Stimulated activated CD4-positive, alpha-beta T cell treated with anti-CD3 and anti-CD28 coated beads, Interleukin-1b, Interleukin-23, amount 100 ng/mL, for 48 hours (primary cell): ENCODE measurements around the gene MRPL38.
"Not testable (repeated sequence)": the region's sequence is repeated elsewhere in the genome, so short reads cannot be mapped to it uniquely, and the experiment has no call there.

ENCODE experiments used
- DNase-seq: peaks from one replicate; pipeline ENCODE4 v3.0.0-alpha.2; 2020

Gene MRPL38

GRCh38 chr17:75895370-75896155 is 9.1 kb downstream of the MRPL38 start:
- no peak for DNase-seq

- no peak for DNase-seq
Observed at GRCh38 chr17:75894049-75894733, 10.5 kb downstream of the MRPL38 start.

DNA sequence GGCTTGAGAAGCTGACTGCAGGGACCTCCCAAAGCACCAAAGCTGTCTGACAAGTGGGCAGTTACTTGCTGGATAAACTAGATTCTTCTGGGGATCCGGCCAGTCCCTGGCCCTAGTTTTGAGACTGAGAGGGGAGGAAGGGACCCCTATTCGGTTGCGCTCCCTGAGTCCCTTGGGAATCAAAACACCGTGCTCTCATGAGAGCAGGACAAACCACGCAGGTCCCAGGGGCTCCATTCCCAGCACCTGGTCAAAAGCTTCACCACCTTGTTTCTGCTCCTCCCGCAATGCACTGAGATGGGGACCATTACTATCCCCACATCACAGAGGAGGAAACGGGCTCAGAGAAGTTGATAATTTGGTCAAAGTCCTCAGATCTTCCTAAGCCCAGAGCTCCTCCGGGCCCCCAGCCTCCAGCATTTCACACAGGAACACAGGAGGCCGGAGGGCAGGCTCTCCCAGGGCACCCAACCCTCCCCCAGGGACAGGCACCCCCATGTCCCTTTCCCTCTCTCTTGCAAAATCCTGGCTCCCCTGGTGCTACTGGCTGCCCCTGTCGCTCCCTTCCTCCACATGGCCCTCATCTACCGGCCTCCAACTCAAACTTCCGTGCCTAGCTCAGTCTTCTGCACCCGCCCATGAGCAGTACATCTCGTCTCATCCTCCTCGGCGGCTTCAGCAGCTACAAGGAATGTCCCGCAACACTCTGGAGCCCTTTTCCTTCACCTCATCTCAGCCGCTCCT is 11.2 kb downstream of the MRPL38 start:
- DNase-seq = no peak

DNA sequence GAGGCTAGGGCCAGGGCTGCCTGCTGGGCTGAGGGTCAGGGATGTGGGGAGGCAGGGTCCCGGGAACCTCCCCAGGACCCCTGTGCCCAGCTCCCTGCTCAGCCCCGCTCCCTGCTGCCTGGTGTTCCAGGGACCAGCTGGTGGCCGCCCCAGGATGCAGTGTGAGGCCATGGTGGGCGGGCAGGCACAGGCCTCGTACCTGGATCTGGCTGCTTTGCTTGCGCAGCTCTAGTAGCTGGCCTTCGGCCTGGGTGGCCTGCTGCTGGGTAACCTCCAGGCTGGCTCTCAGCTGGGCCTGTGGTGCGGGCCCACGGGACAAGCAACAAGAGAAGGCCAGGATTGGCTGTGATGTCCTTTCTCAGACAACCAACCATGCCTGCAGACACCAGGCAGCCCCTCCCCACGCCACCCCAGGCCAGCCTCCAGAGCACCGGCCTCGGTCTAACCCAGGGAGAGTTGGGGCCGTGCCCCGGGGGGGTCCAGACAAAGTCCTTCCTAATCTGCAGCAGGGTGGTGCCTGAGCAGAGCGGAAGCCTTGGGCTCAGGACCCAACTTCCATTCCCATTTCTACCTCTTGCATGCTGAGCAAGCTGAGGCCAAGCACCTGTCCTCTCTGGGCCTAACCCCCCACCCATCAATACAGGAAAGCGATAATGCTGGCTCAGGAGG is 12.0 kb downstream of the MRPL38 start:
- DNase-seq = no peak

GRCh38 chr17:75891605-75892555 is 12.8 kb downstream of the MRPL38 start:
- DNase-seq = no peak

DNA sequence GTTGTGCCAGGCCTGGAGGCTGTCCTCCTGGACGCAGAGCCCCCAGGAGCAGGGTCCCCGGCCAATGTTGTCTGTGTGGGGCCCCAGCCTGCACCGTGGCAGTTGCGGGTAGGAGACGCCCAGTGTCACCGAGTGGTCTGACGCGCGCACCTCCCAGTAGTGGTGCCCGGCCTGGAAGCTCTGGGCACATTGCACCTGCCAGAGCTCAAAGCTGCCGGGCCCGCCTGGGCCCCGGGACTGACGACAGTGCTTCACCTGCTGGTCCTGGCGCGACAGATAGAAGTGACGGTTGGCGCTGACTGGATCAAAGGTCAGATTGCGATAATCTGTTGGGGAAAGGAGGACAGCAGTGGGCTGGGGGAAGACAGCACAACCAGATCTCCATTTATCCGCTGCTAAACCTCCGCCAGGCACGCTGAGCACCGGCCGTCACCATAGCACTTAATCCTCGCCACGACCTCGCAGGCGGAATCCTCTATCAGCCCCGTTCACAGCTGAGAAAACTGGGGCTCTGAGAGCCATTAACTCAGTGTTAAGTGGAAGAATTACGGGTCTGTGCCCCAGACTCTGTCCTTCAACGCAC is 13.6 kb downstream of the MRPL38 start:
- DNase-seq = no peak

DNA sequence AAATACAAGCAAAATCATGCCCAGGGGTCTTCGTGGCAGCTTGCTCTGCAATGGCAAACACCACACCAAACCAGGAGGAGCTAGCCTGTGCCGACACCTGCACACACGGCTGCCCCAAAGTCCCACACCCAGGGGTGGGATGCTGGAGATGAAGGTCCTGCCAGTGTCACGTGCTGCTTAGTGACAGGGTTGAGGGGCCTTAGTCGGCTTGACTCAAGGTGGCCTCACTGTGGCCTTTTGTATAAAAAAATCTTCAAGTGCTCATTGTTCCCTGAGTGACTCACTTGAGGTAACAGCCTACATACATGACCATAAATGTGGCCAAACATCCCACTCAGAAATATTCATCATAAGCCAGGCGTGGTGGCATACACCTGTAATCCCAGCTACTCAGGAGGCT is 15.2 kb downstream of the MRPL38 start:
- DNase-seq = no peak

DNA sequence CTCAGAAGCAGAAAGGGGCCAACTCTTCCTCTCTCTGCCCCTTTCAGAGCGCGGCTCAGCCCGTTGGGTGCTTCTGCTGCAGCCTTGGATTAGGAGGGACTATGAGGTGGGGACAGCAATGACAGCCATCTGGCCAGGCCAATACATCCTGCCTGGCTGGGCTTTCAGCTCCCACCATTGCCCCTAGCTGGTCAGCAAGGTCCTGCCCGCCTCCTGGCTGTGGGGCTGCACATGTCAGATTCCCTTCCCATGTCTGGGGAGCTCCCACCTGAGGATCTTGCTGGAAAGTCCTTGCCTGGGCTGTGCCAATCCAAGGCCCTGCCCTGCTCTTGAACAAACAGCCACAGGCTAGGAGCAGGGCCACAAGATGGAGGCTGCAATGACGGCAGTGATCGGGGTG is 16.2 kb downstream of the MRPL38 start:
- DNase-seq = no peak

DNA sequence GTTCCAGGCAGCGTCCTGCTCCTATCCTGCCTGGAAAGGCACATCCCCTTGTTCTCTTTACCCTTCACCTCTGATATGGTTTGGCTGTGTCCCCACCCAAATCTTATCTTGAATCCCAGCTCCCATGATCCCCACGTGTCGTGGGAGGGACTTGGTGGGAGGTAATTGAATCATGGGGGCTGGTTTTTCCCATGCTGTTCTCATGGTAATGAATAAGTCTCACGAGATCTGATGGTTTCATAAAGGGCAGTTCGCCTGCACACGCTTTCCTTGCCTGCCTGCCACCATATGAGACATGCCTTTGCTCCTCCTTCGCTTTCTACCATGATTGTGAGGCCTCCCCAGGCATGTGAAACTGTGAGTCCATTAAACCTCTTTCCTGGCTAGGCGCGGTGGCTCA is 18.8 kb downstream of the MRPL38 start:
- not testable (repeated sequence) for DNase-seq

DNA sequence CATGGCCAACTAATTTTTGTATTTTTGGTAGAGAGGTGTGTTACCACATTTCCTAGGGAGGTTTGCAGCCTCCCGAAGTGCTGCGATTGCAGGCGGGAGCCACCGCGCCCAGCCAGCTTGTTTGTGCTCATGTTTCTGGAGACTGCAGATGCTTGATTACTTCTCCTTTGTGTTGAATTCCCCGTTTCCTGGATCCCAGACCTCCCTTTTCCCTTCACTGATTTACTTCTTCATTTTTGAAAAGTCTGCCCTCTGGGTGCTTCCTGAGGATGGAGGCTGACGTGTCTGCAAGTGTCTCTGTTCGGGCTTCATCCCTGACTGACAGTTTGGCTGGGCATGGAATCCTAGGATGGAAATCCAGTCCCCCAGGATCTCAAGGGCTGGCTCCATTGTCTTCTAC is 19.3 kb downstream of the MRPL38 start:
- no peak for DNase-seq

DNA sequence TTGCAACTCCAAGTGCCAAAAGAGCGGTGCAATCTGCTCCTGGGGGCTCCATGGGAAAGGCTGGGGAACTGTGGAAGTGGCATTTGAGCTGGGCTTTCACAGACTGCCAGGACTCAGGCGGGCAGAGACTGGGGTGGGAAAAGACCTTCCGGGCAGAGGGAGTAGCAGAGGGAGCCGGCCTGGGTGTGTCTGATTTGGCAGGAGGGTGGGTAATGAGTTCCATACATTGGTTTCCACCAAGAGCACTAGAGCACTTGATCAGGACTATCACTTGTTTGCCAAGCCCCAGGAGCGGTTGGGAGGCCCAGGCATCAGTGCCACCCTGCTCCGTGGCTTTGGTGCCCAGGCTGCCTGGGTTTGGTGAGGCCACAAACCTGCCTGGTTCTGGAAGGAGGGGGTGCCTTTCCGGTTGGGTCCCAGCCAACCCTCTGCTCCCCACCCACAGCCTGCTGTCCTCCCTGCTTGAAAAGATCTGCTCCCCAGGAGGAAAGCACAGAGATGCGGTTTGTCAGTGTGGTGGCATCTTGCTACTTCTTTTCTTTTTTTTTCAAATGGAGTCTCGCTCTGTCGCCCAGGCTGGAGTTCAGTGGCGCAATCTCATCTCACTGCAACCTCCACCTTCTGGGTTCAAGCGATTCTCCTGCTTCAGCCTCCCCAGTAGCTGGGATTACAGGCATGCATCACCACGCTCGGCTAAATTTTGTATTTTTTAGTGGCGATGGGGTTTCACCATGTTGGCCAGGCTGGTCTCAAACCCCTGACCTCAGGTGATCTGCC is 22.8 kb downstream of the MRPL38 start:
- DNase-seq = no peak

DNA sequence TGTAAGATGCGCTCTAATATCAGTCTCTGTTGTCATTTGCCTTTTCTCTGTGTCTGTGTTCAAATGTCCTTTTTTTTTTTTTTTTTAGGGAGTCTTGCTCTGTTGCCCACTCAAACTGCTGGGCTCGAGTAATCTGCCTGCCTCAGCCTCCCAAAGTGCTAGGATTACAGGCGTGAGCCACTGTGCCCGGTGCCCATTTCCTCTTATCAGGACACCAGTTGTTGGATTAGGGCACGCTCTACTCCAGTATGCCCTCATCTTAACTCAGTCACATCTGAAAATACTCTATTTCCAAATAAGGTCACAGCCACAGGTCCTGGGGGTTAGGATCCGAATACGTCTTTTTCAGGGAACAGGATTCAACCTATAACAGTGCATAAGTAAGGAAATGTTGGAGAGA is 24.4 kb downstream of the MRPL38 start:
- no peak for DNase-seq

GRCh38 chr17:75878174-75878998 is 26.3 kb downstream of the MRPL38 start, which contains the start of gene TRIM47:
TSS of gene TRIM47 (minus strand) at chr17:75878581. CDS start at chr17:75878548, 33 bp downstream.
- DNase-seq = no peak

DNA sequence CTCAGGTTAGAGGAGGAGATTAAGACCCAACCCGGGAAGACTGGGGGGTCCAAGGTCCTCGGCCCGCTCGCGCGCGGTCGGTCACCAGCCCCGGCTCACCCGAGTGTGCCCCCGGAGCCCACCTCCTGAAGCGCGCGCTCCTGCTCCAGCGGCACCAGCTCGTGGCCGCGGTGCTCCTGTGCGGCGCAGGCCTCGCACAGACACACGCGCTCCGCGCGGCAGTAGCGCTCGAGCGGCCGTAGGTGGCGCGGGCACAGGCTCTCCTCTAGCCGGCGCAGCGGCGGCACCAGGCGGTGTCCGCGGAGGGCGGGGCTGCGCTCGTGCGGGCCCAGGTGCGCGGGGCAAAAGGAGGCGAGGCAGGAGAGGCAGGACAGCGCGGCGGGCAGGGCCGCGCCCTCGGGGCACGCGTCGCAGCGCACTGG is 26.9 kb downstream of the MRPL38 start:
- DNase-seq = peak; percentile 72

GRCh38 chr17:75876938-75877751 is 27.5 kb downstream of the MRPL38 start:
- DNase-seq = peak; percentile 45

DNA sequence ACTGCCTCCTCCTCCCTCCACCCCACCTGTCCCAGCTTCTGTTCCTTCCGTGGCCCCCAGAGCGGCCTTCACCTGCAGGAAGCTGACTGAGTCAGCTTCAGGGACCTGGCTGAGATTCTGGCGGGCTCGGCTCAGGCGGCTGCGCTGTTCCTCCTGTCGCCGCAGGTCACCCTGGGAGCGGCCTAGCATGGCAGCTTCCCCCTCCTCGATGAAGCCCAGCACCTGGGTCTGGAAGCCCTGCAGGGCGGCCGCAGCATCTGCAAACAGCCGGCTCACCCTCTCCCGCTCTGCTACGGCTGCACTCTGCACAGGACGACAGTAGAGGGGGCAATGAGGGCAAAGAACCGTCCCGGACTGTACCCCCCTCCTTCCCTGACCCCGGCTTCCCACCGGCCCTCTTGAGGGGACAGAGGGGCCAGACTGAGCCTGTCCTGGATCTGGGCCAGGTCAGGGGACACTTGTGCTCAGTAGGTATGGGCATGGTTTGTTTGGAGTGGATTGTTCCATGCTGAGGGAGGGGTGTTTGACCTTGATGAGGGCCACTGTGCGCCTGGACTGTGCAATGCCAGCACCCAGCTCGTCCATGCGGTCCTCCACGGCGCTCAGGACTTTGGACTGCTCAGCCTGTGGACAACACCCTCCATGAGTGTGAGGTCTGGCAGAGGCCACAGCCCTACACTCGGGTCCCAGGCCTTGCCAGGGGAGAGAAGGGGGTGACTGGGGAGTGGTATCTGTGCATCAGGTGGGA is 28.3 kb downstream of the MRPL38 start:
- peak; percentile 78 for DNase-seq

DNA sequence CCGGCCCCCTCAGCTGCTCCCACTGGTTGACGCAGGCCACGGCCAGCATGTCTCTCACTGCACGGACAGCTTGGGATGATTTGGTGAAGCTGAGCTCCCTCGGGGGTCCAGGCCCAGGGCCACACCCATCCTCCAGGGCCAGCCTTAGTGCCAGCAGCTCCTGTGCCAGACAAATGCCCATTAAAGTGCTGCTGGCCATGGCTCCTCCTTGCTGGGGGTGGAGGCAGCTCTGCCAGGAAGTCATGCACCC is 28.8 kb downstream of the MRPL38 start:
- no peak for DNase-seq

GRCh38 chr17:75875182-75875939 is 29.3 kb downstream of the MRPL38 start:
- no peak for DNase-seq
